ENCODE measurements around the gene GABARAPL1. TPM values are rescaled to one million over a fixed set of nuclear protein-coding genes. Genes with fewer than 3 reads are reported as not detected.
"Not testable (repeated sequence)": the region's sequence is repeated elsewhere in the genome, so short reads cannot be mapped to it uniquely, and the experiment has no call there.

Gene GABARAPL1
- total RNA-seq, 3 donors from 2014 or later, result 146 to 182 (median 155) TPM

- no peaks in the 10 kb centered on the region for H3K9me3 ChIP-seq
- DNase-seq (ENCODE audit: low spot score in 2 of 2), result no peak
- H3K4me3 ChIP-seq, result no peak overlapping the region
- TF ChIP-seq POLR2A (IDR thresholded peaks at IDR 0.05) (no peak), CTCF (IDR thresholded peaks at IDR 0.05) (no peak), POLR2AphosphoS5 (IDR thresholded peaks at IDR 0.05) (no peak)
- intact Hi-C loops (cut with DNase I; ENCODE audit: low total_unique reads), result no loop called here
- H3K27me3 ChIP-seq, result no peaks in the 10 kb centered on the region
- H3K27ac ChIP-seq, result no peak overlapping the region
- no peaks in the 10 kb centered on the region for H3K36me3 ChIP-seq
- H3K4me1 ChIP-seq, result no peaks in the 10 kb centered on the region
Observed at GRCh38 chr12:10197879-10198278, 14.8 kb upstream of the GABARAPL1 start.

- DNase-seq (ENCODE audit: low spot score in 2 of 2); H3K27ac ChIP-seq; intact Hi-C loops (cut with DNase I; ENCODE audit: low total_unique reads): not testable (repeated sequence)
Observed at GRCh38 chr12:10204495-10204894, 8.2 kb upstream of the GABARAPL1 start.

GRCh38 chr12:10205220-10205807 lies 7.4 kb upstream of the GABARAPL1 start:
- DNase-seq (ENCODE audit: low spot score in 2 of 2), result no peak
- intact Hi-C loops (cut with DNase I; ENCODE audit: low total_unique reads), result no loop called here
- Histone ChIP-seq H3K4me3 (no peak overlapping the region), H3K36me3 (no peaks in the 10 kb centered on the region), H3K27ac (no peak overlapping the region), H3K4me1 (no peaks in the 10 kb centered on the region), H3K9me3 (no peaks in the 10 kb centered on the region), H3K27me3 (no peaks in the 10 kb centered on the region)
- no peak for TF ChIP-seq POLR2A (IDR thresholded peaks at IDR 0.05)
- TF ChIP-seq POLR2AphosphoS5 (IDR thresholded peaks at IDR 0.05), result no peak
- TF ChIP-seq CTCF (IDR thresholded peaks at IDR 0.05), result no peak

More at GRCh38 chr12:10204495-10204894, 8.2 kb upstream of the GABARAPL1 start:
- H3K4me1 ChIP-seq, H3K9me3 ChIP-seq, H3K4me3 ChIP-seq, H3K36me3 ChIP-seq, H3K27me3 ChIP-seq: not testable (repeated sequence)

- no peaks in the 10 kb centered on the region for H3K27me3 ChIP-seq
- no peak overlapping the region for H3K27ac ChIP-seq
- no peaks in the 10 kb centered on the region for H3K9me3 ChIP-seq
- intact Hi-C loops (cut with DNase I; ENCODE audit: low total_unique reads), result no loop called here
- TF ChIP-seq POLR2A (IDR thresholded peaks at IDR 0.05) (no peak), CTCF (IDR thresholded peaks at IDR 0.05) (no peak), POLR2AphosphoS5 (IDR thresholded peaks at IDR 0.05) (no peak)
- H3K4me3 ChIP-seq, result no peak overlapping the region
- DNase-seq (ENCODE audit: low spot score in 2 of 2), result no peak
- no peaks in the 10 kb centered on the region for H3K4me1 ChIP-seq
- no peaks in the 10 kb centered on the region for H3K36me3 ChIP-seq
Observed at GRCh38 chr12:10207136-10207535, 5.5 kb upstream of the GABARAPL1 start.

- intact Hi-C loops (cut with DNase I; ENCODE audit: low total_unique reads), result no loop called here
- TF ChIP-seq POLR2A (IDR thresholded peaks at IDR 0.05), result no peak
- TF ChIP-seq CTCF (IDR thresholded peaks at IDR 0.05), result no peak
- TF ChIP-seq POLR2AphosphoS5 (IDR thresholded peaks at IDR 0.05), result no peak
- H3K27me3 ChIP-seq, result no peaks in the 10 kb centered on the region
- H3K9me3 ChIP-seq, result no peaks in the 10 kb centered on the region
- no peaks in the 10 kb centered on the region for H3K36me3 ChIP-seq
- DNase-seq (ENCODE audit: low spot score in 2 of 2), result no peak
- no peak overlapping the region for H3K4me3 ChIP-seq
- no peak overlapping the region for H3K27ac ChIP-seq
- no peaks in the 10 kb centered on the region for H3K4me1 ChIP-seq
Observed at GRCh38 chr12:10210225-10210624, 2.5 kb upstream of the GABARAPL1 start.
